Esophagus mucosa (tissue), 1 donor: ENCODE results near the gene SAMD5. TPM values are rescaled to one million over a fixed set of nuclear protein-coding genes. Genes with fewer than 3 reads are reported as not detected.
"Not testable (repeated sequence)": the region's sequence is repeated elsewhere in the genome, so short reads cannot be mapped to it uniquely, and the experiment has no call there.

Experiments
- ATAC-seq: fragments of 200-7000 bp; cut with Tn5 transposase; one replicate; pipeline ENCODE4 v1.9.1; 2020
- total RNA-seq: library from RNA; stranded (reverse); gene quantifications from one replicate; pipeline ENCODE4 v1.2.4, GENCODE V29; 2023
- donor health status: DM: yes; HTN: yes; CAD: no.

The SAMD5 gene
- total RNA-seq, 1 donor from 2014 or later, result 6.5 TPM

- no peak for ATAC-seq
Observed at GRCh38 chr6:147528511-147529145, 20.1 kb downstream of the SAMD5 start.

DNA sequence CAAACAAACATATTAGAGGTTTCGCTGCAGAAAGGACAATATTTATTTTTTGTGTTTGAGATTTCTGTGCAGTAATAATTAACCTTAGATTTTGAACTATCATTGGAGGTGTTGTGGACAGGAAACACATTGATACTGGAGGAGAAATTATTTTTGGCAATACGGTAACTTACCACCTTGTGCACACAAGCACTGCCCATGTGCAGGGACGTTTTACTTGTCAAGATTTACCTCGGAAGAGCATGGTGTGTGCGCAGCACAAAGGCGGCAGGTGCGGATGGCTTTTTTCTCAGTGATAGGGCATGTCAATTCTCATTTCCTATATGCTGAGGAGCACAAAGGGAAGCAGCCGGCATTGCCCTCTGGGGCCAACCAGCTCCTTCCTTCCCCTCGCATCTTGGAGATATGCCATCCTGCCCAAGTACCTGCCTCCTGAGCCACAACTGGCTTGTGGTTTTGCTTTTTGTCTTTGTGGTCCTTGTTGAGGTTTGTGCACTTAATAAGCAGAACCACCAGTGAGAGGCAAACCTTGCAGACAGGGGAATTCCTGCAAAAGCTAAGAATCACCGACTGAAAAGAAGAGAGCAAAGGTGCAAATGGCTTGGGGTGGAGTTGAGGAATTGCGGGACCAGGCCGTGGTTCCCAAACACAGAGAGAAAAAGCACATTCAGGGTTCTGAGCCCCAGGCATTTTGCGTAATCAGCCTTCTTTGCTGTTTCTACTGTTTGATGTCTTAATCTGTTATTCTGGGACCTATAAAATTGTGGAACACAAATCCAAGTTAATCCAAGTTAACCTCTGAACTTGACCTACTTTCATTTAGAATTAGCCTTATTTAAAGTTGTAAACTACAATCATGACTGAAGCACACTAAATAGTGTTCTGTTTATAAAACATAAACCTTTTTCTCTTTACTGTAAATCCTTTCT, 21.9 kb downstream of the SAMD5 start:
- ATAC-seq, result peak; percentile 59

GRCh38 chr6:147531321-147531720, 22.8 kb downstream of the SAMD5 start:
- no peak for ATAC-seq

DNA sequence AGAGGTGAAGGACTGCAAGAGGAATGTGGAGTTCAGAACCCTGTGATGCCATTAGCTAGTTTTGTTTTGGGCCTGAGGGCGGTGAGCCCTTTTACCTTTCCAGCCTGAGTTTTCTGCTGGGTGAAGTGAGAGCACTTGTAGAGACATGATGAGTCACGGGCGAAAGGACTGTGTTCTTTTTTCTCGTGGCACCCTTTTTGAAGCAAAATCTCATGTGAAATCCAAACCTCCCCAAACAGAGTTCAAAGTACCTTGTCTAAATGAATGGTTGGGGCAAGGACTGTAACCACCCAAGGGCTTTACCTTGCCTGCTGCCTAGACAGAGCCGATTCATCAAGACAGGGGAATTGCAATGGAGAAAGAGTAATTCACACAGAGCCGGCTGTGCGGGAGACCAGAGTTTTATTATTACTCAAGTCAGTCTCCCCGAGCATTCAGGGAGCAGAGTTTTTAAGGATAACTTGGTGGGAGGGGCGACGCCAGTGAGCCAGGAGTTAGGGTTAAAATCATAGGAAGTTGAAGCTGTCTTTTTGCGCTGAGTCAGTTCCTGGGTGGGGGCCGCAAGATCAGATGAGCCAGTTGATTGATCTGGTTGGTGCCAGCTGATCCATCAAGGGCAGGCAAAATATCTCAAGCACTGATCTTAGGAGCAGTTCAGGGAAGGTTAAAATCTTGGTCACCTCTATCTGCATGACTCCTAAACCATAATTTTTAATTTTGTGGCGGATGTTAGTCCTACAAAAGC, 25.8 kb downstream of the SAMD5 start:
- ATAC-seq, result no peak

DNA sequence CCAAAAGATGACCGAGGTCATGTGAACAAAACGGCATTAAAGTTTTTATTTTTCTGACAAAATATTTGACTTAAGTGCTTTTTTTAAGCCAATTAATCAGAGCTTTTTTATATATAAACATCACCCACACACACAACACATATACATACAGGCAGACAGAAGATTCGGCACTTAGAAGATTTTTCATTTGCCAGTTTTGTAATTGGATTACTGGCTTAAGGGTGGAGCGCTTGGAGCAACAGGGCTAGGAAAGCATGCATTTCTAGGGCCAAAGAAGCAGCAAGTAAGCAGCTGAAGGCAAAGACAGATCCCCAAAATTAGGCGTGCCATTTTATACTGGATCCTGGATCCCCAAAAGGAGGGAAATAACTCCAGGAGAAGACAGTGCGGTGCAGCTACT, 30.3 kb downstream of the SAMD5 start:
- ATAC-seq, result no peak

GRCh38 chr6:147540075-147540474, 31.6 kb downstream of the SAMD5 start:
- no peak for ATAC-seq

DNA sequence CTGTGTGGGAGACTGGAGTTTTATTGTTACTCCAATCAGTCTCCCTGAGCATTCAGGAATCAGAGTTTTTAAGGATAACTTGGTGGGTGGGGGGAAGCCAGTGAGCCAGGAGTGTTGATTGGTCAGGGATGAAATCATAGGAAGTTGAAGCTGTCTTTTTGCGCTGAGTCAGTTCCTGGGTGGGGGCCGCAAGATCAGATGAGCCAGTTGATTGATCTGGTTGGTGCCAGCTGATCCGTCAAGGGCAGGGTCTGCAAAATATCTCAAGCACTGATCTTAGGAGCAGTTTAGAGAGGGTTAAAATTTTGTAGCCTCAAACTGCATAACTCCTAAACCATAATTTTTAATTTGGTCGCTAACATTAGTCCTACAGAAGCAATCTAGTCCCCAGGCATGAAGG, 33.9 kb downstream of the SAMD5 start:
- not testable (repeated sequence) for ATAC-seq

GRCh38 chr6:147544420-147544819, 35.9 kb downstream of the SAMD5 start:
- no peak for ATAC-seq

- ATAC-seq, result no peak
Observed at GRCh38 chr6:147546501-147547368, 38.2 kb downstream of the SAMD5 start.

GRCh38 chr6:147547369-147547902, 38.9 kb downstream of the SAMD5 start:
- no peak for ATAC-seq

DNA sequence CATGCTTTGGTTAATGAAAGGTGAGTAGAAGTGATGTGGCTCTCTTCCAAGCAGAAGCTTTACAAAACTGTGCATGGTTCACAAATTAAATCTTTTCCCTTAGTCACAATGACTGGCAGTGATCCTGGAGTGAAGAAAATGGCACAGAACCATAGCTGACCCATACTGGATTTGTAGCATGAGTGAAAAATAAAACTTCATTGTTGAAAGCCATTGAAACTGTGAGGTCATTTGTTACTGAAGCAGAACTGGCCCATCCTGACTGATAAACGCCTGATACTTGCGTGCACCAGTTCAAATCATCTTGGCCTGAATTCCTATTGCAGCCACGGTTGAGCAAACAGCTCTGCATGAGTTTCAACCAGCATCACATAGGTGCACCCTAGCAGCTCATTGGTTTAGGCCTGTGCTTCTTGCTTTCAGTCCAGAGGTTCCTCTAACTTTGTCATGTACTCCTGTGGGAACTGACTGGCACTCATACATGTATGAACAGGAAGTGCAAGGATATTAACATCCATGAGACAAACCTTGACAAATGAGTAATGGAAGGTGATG, 40.5 kb downstream of the SAMD5 start:
- ATAC-seq, result peak; percentile 90

DNA sequence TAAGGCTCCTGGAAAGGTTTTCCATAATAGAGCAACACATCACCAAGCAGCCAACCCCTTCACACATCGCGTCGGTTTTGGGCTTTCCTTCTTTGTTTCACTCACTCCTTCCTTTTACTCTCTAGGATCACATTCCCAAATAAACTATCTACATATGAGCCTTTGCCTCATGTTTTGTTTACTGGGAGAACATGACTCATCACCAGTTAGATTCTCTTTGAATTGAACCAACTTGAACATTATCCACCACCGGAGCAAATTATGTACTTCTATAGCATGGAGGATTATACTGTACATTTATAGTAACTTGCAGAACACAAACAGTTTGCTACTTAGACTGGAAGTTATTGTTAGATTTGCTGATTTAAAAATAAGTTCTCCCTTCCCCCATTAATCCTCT, 41.0 kb downstream of the SAMD5 start:
- ATAC-seq, result no peak

GRCh38 chr6:147551976-147552375, 43.5 kb downstream of the SAMD5 start:
- no peak for ATAC-seq

GRCh38 chr6:147553099-147553498, 44.6 kb downstream of the SAMD5 start:
- no peak for ATAC-seq

DNA sequence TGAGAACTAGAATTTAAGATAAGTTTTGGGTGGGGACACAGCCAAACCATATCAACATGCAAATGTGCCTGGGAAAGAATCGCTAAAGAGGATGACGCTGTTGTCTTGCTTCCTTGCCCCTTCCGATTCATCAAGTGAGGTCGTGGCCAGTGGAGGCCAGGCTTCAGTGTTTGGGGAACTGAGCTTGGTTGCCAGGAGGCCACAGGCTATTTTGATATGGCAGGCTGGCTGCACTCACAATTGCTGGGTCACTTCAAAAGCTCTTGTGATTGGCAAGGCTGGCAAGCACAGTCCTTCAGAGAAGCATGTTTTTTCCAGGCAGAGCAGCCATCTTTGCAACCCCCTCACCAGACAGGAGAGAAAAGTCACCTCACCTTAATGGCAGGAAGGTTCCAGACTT, 45.8 kb downstream of the SAMD5 start:
- no peak for ATAC-seq

GRCh38 chr6:147559006-147559405, 50.5 kb downstream of the SAMD5 start:
- no peak for ATAC-seq

- no peak for ATAC-seq
Observed at GRCh38 chr6:147560670-147561069, 52.2 kb downstream of the SAMD5 start.

DNA sequence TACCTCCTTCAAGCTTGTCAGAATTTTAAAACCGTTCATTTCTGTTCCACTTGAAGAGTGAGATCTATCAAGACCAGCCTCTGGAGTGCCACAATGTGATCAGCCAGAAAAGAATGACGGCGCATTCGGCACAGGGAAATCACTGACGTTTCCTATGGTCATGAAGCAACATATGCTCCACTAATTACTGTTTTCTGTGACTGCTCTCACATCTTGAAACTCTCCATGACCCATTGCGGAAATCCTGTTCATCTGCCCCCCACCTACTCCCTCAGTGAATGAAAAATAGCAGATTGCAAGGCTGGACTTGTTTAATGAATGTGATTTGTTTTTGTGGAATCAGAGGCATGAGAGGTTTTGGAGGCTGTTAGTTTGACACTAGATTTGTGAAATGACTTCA, 53.2 kb downstream of the SAMD5 start:
- no peak for ATAC-seq

DNA sequence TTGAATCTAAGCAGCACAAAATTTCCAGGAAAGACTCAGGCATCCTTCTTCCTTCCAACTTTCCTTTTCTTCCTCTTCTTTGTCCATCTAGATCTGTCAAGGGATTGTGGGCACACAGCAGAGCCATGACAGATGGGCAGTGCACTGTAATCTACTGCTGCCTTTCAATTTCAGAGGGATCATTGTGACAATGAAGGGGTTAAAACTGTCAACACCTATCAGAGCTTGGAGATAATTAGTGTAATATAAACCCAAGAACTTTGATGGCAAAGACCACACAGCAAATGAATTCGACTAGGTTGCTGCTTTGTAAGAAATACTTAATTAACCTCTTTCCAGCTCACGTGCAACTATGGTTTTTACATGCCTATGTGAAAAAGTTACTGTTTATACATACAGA, 55.0 kb downstream of the SAMD5 start:
- ATAC-seq, result no peak

GRCh38 chr6:147564556-147564955, 56.1 kb downstream of the SAMD5 start:
- ATAC-seq, result no peak

DNA sequence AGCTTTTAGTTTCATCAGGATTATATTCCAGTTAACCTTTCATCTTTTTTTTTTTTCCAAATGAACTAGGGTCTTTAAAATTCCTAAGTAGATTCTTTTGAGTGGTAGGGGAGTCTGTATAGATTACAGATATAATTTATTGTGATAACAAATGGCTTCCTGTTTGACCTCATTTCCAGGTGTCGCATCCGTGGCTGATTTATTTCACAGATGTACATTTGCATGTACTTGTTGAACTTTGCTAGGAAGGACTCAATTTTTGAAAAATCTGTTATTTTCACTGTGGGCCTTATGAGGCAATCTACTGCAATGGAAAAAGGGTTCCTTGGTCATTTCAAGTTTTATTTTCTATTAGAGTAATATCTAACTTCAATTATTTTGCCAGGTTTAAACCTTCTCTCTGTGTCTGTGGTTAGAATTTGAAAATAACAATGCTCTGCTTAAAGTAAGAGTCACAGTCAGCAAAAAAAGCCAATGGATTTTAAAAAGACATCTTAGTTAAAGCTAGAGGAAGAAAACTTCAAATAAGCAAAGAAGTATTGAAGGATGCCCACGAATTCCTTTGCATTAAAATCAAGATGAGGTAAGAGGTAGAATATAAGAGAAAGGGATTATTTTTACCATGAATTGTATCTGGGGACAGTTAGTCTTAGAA, 57.9 kb downstream of the SAMD5 start:
- ATAC-seq, result no peak
